Measurements from ENCODE around the gene LRRN4CL. TPM values are rescaled to one million over a fixed set of nuclear protein-coding genes. Genes with fewer than 3 reads are reported as not detected.

Gene LRRN4CL
- total and polyA plus RNA-seq, 9 of the 15 experiments (the other 6 are each of a cell fraction or from before 2014, with no cell fraction given) = 0.03 to 0.11 (median 0.05) TPM; not detected in 4

- TF ChIP-seq SRSF9 (IDR thresholded peaks at IDR 0.05; ENCODE audit: borderline replicate concordance, low read depth, low read length) (no peak), ZNF224 (CRISPR knock-in tag; IDR thresholded peaks at IDR 0.05) (no peak), RNF219 (CRISPR knock-in tag; IDR thresholded peaks at IDR 0.05) (no peak), DACH1 (IDR thresholded peaks at IDR 0.05; ENCODE audit: partially characterized antibody) (no peak), ARNT (IDR thresholded peaks at IDR 0.05) (no peak), MYNN (IDR thresholded peaks at IDR 0.05) (no peak), MYNN (CRISPR knock-in tag; IDR thresholded peaks at IDR 0.05) (no peak)
Observed at GRCh38 chr11:62649486-62649885, 39.8 kb downstream of the LRRN4CL start (continued).

GRCh38 chr11:62648967-62649364, 40.4 kb downstream of the LRRN4CL start:
- 99% methylated on average over 10 of the region's 11 CpGs for WGBS (ENCODE audit: insufficient coverage, low coverage, missing lambda C conversion rate)
- Histone ChIP-seq H2AFZ (ENCODE audit: low read depth, low read length) (no peak overlapping the region), H3K79me2 (ENCODE audit: control insufficient read depth, insufficient read depth, low read length) (peaks cover 59% of the 10 kb centered on the region), H4K20me1 (replicated peaks; ENCODE audit: control insufficient read depth, insufficient read depth, low read length) (peaks cover 20% of the 10 kb centered on the region), H3K36me3 (ENCODE audit: control insufficient read depth, insufficient read depth, low read length) (peaks cover 57% of the 10 kb centered on the region), H3K4me3 (no peak overlapping the region), H3K4me1 (replicated peaks in 1 of 2; ENCODE audit: control insufficient read depth in 2 of 2, insufficient read depth in 2 of 2, low read length in 2 of 2) (peaks cover 15 to 46% of the 10 kb centered on the region in 2 experiments), H3K9me1 (ENCODE audit: control insufficient read depth, insufficient read depth, low read length) (no peaks in the 10 kb centered on the region), H3K27me3 (ENCODE audit: control insufficient read depth in 2 of 2, insufficient read depth in 2 of 2, low read length in 2 of 2) (no peaks in the 10 kb centered on the region), H3K27ac (ENCODE audit: extremely low read depth, low read depth, low read length) (no peak overlapping the region), H3K4me2 (ENCODE audit: insufficient read depth, low read length) (no peak overlapping the region), H3K9ac (ENCODE audit: insufficient read depth in 1 of 2, low read depth in 2 of 2, low read length in 2 of 2) (peak overlapping the region in 1 of 2 experiments; percentile 15; a peak in 2 of 4 replicates), H3K9me3 (replicated peaks; ENCODE audit: control insufficient read depth, insufficient read depth, low read depth, low read length) (no peaks in the 10 kb centered on the region)
- CTCF ChIA-PET (ENCODE audit: low intra/inter-chr PET ratio) = no interaction called here
- DNase-seq (ENCODE audit: extremely low read depth in 1 of 4, low spot score in 3 of 4) (no peak), ATAC-seq (no peak), FAIRE-seq (no peak)
- intact Hi-C loops (cut with micrococcal nuclease) (no loop called here), in situ Hi-C loops (cut with MboI) (no loop called here)
- BruUV-seq (replicated peaks) = no TSS peak
- TF ChIP-seq ATF6 (CRISPR knock-in tag; IDR thresholded peaks at IDR 0.05) (no peak), HCFC1 (IDR thresholded peaks at IDR 0.05; ENCODE audit: low read depth, low read length) (no peak), TFE3 (CRISPR knock-in tag; IDR thresholded peaks at IDR 0.05) (no peak)
- POLR2A ChIA-PET = interaction anchor here (0.6 to 2.8 kb wide), 7 partner anchors 8 to 58 kb away, joined by 3 to 40 read pairs (median 5); partner anchors contain the start of genes C11orf98, CSKMT, LBHD1 and TUT1

Measured in K562 (cell line).